DMS 273 treated with DMSO at 0.1 percent for 48 hours (cell line): Measurements from ENCODE around the gene ITCH.

Source experiments
- DNase-seq: peaks from one replicate; lab custom pipeline; 2025; lab: John Stamatoyannopoulos, UW

ITCH gene

DNA sequence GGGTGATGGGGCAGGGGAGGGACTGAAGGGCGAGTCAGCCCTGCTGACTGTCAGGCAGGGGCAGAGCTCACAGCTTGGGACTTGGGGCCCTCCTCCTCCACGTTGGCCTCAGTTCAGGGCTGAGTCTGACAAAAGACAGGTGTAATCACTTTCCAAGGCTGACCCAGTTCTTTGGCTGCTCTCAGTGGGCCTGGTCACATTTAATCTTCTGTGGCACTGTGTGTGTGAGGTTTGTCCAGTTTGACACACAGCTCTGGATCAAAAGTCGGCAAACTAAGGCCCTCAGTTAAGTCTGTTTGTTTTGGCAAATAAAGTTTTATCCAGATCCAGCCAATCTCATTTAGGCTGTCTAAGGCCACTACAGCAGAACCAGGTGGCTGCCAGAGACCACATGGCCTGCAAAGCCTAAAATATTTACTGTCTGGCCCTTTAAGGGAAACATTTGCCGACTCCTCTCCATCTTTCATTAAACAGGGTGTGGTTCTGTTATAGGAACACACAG lies 190.3 kb downstream of the ITCH start:
- no peak for DNase-seq

DNA sequence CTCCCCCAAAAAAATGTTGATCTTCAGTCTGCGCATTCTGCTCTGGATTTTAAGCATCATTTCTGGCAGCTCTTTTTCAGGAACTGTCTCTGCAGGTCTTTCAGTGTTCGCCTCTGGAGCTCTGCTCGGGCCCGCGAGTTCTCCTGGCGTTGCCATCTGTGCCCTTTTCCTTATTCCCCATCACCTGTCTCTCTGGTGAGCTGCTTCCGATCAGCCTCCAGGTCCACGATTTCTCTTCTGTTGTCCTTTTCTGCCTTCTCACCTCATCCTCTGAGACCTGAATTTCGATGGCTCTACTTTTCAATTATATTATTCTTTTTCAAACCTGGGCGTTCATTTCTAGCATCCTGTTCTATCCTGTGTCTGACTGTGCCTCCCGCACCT lies 194.9 kb downstream of the ITCH start:
- no peak for DNase-seq

DNA sequence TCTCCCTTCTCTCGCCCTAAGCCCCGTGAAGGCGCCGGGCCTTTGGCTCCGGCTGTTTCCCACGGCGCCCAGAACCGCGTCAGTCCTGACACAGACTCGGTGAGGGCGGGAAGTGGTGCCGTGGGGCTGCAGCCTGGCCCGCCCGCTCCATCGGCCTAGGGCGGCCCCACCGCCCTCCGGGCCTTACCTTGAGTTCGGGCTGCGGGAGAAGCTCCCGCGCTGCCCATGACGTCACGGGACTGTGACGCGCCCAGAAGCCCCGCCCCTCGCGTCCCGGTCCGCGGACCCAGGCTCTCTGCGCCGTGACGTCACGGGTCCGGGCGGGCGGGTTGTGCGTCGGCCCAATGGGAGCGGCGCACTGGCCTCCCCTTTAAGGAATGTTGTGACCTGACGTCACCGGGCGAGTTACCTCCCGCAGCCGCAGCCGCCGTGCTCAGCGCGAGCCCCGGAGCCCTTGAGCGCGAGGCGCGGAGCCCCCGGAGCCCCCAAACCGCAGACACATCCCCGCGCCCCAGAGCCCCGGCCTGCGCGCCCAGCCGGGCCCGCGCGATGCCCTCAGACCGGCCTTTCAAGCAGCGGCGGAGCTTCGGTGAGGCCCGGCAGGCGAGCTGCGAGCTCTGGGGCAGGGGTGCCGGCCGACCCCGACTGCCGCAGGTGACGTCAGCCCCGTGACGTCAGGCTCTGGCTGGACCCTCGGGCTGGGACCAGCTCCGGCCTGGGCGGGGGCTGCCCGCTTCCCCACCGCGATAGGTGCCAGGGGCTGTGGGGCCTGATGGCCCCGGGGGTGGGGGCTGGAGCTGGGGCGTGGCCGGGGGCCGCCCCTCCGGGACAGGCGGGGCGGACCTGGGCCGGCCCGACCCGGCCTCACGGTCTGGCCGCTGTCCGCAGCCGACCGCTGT lies 195.5 kb downstream of the ITCH start, which contains the start of gene MAP1LC3A:
Gene MAP1LC3A (plus strand): TSS at position 399 of the 899 bp plus-strand sequence. CDS start 151 bp downstream, at position 550.
- DNase-seq: peak; percentile 65

DNA sequence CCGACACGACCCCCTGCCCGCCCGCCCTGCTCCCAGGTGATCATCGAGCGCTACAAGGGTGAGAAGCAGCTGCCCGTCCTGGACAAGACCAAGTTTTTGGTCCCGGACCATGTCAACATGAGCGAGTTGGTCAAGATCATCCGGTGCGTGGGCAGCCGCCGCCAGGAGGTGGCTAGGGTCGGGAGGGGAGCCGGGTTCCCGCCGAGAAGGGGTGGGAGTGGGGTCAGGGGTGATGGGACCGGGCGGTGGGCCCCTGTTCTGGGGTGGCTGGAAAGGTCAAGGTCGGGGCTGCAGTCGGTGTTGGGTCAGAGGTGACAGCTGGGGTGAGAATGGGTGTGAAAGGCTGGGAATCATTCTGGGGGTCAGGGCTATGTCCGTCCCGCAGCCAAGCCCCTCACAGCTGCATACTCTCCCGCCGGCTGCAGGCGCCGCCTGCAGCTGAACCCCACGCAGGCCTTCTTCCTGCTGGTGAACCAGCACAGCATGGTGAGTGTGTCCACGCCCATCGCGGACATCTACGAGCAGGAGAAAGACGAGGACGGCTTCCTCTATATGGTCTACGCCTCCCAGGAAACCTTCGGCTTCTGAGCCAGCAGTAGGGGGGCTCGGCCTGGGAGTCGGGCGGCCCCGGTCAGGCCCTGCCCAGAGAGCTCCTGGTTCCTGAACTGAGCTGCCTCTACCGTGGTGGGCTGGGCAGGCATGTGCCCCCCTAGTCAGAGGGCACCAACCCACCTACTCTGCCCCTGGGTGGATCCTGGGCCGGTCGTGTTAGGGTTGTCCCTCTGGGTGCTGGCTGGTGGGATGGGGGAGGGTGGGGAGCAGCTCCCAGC lies 196.5 kb downstream of the ITCH start:
- no peak for DNase-seq

DNA sequence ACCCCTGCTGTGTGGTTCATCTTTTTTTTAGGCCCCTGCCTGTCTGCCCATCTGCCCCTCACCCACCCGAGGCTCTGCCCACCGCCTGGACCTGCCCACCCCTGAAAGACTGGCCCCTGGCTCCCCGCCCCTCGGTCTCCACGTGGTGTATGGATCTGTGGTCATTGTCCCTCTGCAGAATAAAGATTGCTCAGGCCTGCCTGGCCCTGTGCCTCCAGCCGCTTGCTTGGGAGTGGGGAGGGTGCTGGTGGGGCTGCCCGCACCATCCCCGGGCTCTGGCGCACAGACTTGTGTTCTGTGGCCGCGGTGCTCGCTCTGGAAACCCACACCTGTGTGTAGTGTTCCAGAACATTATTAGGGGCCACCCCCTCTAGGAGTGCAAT lies 197.1 kb downstream of the ITCH start:
- no peak for DNase-seq

DNA sequence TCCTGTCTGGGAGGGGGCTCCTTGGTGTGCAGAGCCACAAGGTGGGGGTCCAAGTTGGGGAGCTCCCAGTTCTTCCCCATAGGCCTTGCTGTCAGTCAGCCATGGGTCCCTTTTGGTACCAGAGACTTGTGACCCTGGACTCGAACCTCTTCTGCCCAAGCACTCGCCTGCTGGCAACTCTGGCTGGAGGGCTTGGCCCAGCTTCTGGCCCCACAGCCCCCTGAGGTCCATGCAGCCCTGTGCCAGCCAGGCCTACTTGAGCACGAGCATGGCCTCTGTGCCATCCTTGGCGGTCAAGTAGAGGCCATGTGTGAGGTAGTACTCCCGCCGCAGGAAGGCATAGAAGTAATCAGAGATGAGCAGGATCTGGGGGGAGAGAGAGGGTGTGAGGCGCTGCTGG lies 197.5 kb downstream of the ITCH start:
- DNase-seq: no peak
